Transverse colon (tissue), 4 donors: ENCODE data around the gene TVP23C.

Experiments used
- EP300 ChIP-seq: sonication (generic); formaldehyde crosslinking; IDR thresholded peaks from one replicate; pipeline ENCODE4 v1.6.1; 2017; ENCODE audit warnings: antibody characterized with exemption, low read depth
- POLR2AphosphoS5 ChIP-seq, 3 donors: sonication (generic); formaldehyde crosslinking; IDR thresholded peaks; one replicate each; pipeline ENCODE4 v1.6.1; 2016; ENCODE audit warnings: antibody characterized with exemption in 3 of 3
- TF ChIP-seq, protein P1 (sequence below), 5 experiments: fragments of 200-600 bp in 3 of 5; fragments of 450-650 bp in 2 of 5; sonication (generic) in 3 of 5; IDR thresholded peaks; 1 replicate in 2 of 5; 2 replicates in 3 of 5; pipeline ENCODE4 v1.5.1; 2016 to 2017; ENCODE audit warnings: antibody characterized with exemption in 5 of 5, inconsistent platforms in 3 of 5, mild to moderate bottlenecking in 2 of 5, moderate library complexity in 1 of 5

DNA sequence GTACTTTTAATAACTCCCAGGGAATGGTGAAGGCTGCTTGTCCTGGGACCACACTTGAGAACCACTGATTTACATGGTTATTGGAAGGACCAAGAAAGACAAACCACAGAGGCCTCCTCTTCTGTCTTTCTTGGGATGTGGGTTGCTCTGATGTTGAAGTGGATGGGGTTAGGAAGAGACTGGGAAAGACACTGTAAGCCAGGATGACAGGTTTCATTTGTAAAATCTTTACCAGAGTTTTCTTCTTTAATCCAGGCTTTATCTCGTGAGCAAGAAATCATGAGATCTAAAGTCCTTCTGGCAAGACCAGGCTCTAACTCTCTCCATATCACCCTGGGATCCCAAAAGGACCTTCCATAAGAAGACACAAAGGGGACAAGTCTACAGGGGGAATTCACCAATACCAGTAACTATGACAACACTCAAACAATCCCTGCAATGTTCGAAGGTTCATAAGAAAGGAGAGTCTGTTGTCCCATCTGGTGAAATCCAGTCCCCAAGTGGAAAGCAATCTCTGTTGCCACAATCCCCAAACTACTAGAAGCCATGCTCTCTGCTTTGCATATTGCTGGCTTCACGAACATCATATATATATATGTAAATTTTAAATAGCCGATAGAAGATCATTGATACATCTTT is 51.1 kb downstream of the TVP23C start:
- TF ChIP-seq, protein P1, sequence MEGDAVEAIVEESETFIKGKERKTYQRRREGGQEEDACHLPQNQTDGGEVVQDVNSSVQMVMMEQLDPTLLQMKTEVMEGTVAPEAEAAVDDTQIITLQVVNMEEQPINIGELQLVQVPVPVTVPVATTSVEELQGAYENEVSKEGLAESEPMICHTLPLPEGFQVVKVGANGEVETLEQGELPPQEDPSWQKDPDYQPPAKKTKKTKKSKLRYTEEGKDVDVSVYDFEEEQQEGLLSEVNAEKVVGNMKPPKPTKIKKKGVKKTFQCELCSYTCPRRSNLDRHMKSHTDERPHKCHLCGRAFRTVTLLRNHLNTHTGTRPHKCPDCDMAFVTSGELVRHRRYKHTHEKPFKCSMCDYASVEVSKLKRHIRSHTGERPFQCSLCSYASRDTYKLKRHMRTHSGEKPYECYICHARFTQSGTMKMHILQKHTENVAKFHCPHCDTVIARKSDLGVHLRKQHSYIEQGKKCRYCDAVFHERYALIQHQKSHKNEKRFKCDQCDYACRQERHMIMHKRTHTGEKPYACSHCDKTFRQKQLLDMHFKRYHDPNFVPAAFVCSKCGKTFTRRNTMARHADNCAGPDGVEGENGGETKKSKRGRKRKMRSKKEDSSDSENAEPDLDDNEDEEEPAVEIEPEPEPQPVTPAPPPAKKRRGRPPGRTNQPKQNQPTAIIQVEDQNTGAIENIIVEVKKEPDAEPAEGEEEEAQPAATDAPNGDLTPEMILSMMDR (IDR thresholded peaks at IDR 0.05) = no peak
- TF ChIP-seq POLR2AphosphoS5 (IDR thresholded peaks at IDR 0.05) (no peak), EP300 (no peak)
